ENCODE data around the gene FBXL7.

DNA sequence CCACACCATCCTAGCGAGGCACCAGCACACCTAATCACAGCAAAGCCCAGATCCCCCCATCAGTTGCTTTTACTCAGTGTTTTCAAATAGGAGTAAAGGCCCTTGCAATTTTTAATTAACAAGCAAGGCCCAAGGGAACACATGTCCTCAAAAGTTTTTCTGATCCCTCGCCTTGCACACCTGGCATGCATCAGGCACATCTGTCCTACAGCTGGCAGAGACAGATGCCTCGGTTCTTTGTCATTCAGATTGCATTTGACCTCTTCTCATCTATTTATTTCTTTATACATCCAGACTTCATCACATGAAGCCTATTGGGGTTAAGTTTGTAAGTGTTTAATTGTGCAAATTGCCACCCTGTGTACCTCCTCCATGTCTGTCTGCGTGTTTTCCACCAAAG, 438.2 kb downstream of the FBXL7 start:
- TF ChIP-seq, protein P1, sequence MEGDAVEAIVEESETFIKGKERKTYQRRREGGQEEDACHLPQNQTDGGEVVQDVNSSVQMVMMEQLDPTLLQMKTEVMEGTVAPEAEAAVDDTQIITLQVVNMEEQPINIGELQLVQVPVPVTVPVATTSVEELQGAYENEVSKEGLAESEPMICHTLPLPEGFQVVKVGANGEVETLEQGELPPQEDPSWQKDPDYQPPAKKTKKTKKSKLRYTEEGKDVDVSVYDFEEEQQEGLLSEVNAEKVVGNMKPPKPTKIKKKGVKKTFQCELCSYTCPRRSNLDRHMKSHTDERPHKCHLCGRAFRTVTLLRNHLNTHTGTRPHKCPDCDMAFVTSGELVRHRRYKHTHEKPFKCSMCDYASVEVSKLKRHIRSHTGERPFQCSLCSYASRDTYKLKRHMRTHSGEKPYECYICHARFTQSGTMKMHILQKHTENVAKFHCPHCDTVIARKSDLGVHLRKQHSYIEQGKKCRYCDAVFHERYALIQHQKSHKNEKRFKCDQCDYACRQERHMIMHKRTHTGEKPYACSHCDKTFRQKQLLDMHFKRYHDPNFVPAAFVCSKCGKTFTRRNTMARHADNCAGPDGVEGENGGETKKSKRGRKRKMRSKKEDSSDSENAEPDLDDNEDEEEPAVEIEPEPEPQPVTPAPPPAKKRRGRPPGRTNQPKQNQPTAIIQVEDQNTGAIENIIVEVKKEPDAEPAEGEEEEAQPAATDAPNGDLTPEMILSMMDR (IDR thresholded peaks at IDR 0.05), result no peak
- TF ChIP-seq POLR2A (IDR thresholded peaks at IDR 0.05), result no peak
